WTC11 (cell line): ENCODE results near the gene PMFBP1. TPM values are rescaled to one million over a fixed set of nuclear protein-coding genes. Genes with fewer than 3 reads are reported as not detected.

Experiments
- ATAC-seq: fragments of 200-7000 bp; cut with Tn5 transposase; 2 replicates; pipeline ENCODE4 v1.10.0; 2021; ENCODE audit warnings: mild to moderate bottlenecking, moderate library complexity
- CTCF ChIA-PET: fragments of 300-600 bp; sonication (Branson Sonifier 250); formaldehyde crosslinking; loops from one replicate; lab custom pipeline; 2021; ENCODE audit warnings: antibody characterized with exemption; lab: Charles Lee
- POLR2A ChIA-PET: fragments of 350-600 bp; sonication (Branson Sonifier 250); formaldehyde crosslinking; loops from one replicate; lab custom pipeline; 2021; ENCODE audit warnings: antibody characterized with exemption; lab: Charles Lee
- DNase-seq: peaks from one replicate; pipeline ENCODE4 v3.0.0; 2021; ENCODE audit warnings: low spot score
- H3K27ac Mint-ChIP-seq: 2 replicates; pipeline ENCODE4 v1.8.0; 2021; ENCODE audit warnings: mixed read lengths
- H3K27me3 Mint-ChIP-seq: 2 replicates; pipeline ENCODE4 v1.8.0; 2021; ENCODE audit warnings: low read depth, mild to moderate bottlenecking, moderate library complexity, mixed read lengths
- H3K36me3 Mint-ChIP-seq: 2 replicates; pipeline ENCODE4 v1.8.0; 2021; ENCODE audit warnings: mixed read lengths
- H3K4me1 Mint-ChIP-seq: 2 replicates; pipeline ENCODE4 v1.8.0; 2022; ENCODE audit warnings: mixed read lengths
- H3K4me3 Mint-ChIP-seq: 2 replicates; pipeline ENCODE4 v1.8.0; 2021; ENCODE audit warnings: mild to moderate bottlenecking, moderate library complexity, mixed read lengths
- H3K9me3 Mint-ChIP-seq: 2 replicates; pipeline ENCODE4 v1.8.0; 2021; ENCODE audit warnings: mixed read lengths
- CREM ChIP-seq: sonication (generic); formaldehyde crosslinking; IDR thresholded peaks from 2 replicates; pipeline ENCODE4 v1.8.1; 2022; ENCODE audit warnings: mild to moderate bottlenecking, missing genetic modification reagents, moderate library complexity
- E2F4 ChIP-seq: sonication (generic); formaldehyde crosslinking; IDR thresholded peaks from 2 replicates; pipeline ENCODE4 v1.8.1; 2022; ENCODE audit warnings: low read depth, mild to moderate bottlenecking, moderate library complexity, missing genetic modification reagents, borderline replicate concordance
- ETV6 ChIP-seq: sonication (generic); formaldehyde crosslinking; IDR thresholded peaks from 2 replicates; pipeline ENCODE4 v1.8.1; 2022; ENCODE audit warnings: mild to moderate bottlenecking, missing genetic modification reagents
- JUN ChIP-seq: sonication (generic); formaldehyde crosslinking; IDR thresholded peaks from 2 replicates; pipeline ENCODE4 v1.8.0; 2023; ENCODE audit warnings: mild to moderate bottlenecking, missing genetic modification reagents
- MLX ChIP-seq: sonication (generic); formaldehyde crosslinking; IDR thresholded peaks from 2 replicates; pipeline ENCODE4 v1.8.1; 2023; ENCODE audit warnings: mild to moderate bottlenecking, missing genetic modification reagents, moderate library complexity
- PREB ChIP-seq: sonication (generic); formaldehyde crosslinking; IDR thresholded peaks from 2 replicates; pipeline ENCODE4 v1.8.1; 2022; ENCODE audit warnings: mild to moderate bottlenecking, missing genetic modification reagents, moderate library complexity, borderline replicate concordance
- TCF7 ChIP-seq: sonication (generic); formaldehyde crosslinking; IDR thresholded peaks from 2 replicates; pipeline ENCODE4 v1.8.0; 2022; ENCODE audit warnings: mild to moderate bottlenecking, low read depth, missing genetic modification reagents, moderate library complexity
- TEAD4 ChIP-seq: sonication (generic); formaldehyde crosslinking; IDR thresholded peaks from 2 replicates; pipeline ENCODE4 v1.8.0; 2022; ENCODE audit warnings: mild to moderate bottlenecking, missing genetic modification reagents
- TP53 ChIP-seq: sonication (generic); formaldehyde crosslinking; IDR thresholded peaks from 2 replicates; pipeline ENCODE4 v1.8.1; 2023; ENCODE audit warnings: mild to moderate bottlenecking, missing genetic modification reagents
- ZNF219 ChIP-seq: sonication (generic); formaldehyde crosslinking; IDR thresholded peaks from 2 replicates; pipeline ENCODE4 v1.8.0; 2023; ENCODE audit warnings: missing genetic modification reagents, mild to moderate bottlenecking, borderline replicate concordance
- ZNF281 ChIP-seq: sonication (generic); formaldehyde crosslinking; IDR thresholded peaks from 2 replicates; pipeline ENCODE4 v1.8.0; 2023; ENCODE audit warnings: mild to moderate bottlenecking, missing genetic modification reagents
- ZNF416 ChIP-seq: fragments of 250-450 bp; sonication (Bioruptor Pico); IDR thresholded peaks from 2 replicates; pipeline ENCODE4 v1.9.0; 2021; ENCODE audit warnings: mild to moderate bottlenecking, inconsistent platforms
- ZNF423 ChIP-seq: fragments of 250-450 bp; sonication (Bioruptor Pico); IDR thresholded peaks from 2 replicates; pipeline ENCODE4 v2.1.2; 2022; ENCODE audit warnings: mild to moderate bottlenecking, moderate library complexity
- ZNF425 ChIP-seq: fragments of 250-450 bp; sonication (Bioruptor Pico); conservative IDR thresholded peaks from 2 replicates; pipeline ENCODE4 v1.9.0; 2021; ENCODE audit warnings: mild to moderate bottlenecking
- total RNA-seq: library from RNA; stranded (reverse); gene quantifications from 3 replicates; pipeline ENCODE4 v1.2.3, GENCODE V29; 2021
- TF ChIP-seq, protein P1 (sequence below): sonication (generic); formaldehyde crosslinking; IDR thresholded peaks from 2 replicates; pipeline ENCODE4 v1.8.0; 2023; ENCODE audit warnings: missing genetic modification reagents
- TF ChIP-seq, protein P2 (sequence below): fragments of 250-450 bp; sonication (Bioruptor Pico); IDR thresholded peaks from 2 replicates; pipeline ENCODE4 v1.9.0; 2021; ENCODE audit warnings: mild to moderate bottlenecking
- TF ChIP-seq, protein P3 (sequence below): sonication (generic); formaldehyde crosslinking; IDR thresholded peaks from 2 replicates; pipeline ENCODE4 v1.8.1; 2023; ENCODE audit warnings: mild to moderate bottlenecking, moderate library complexity, missing genetic modification reagents

Gene PMFBP1
- total RNA-seq, 1 experiment from 2014 or later = 1.9 TPM

DNA sequence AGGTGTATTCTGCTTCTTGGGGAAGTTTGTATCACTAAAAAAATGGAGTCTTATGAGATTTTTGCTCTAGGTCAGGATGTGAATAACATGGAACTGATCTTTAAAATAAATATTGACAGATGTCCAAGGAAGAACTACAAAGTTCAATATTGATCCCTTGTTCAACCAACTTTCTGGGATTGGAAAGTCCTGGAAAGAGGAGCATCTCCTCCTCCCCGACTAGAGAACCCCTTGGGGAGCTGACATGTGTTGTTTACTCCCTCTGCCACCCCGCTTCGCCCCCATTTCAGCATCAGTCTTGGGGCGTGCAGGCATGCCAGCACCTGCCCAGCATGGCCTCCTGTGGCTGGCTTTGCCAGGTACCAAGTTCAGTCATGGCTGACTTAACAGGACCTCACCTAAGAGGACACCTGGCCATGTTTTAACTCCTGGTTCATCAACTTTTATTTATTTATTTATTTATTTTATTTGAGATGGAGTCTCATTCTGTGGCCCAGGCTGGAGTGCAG, 33.8 kb downstream of the PMFBP1 start (continued):
- TF ChIP-seq ZNF416 = no peak
- no peak for TF ChIP-seq TCF7 (CRISPR knock-in tag)
- TF ChIP-seq ZNF423 (CRISPR knock-in tag) = no peak
- no peak for TF ChIP-seq ZNF281 (CRISPR knock-in tag)
- no peak for TF ChIP-seq ZNF425 (CRISPR knock-in tag)
- TF ChIP-seq TEAD4 (CRISPR knock-in tag) = no peak
- TF ChIP-seq, protein P1, sequence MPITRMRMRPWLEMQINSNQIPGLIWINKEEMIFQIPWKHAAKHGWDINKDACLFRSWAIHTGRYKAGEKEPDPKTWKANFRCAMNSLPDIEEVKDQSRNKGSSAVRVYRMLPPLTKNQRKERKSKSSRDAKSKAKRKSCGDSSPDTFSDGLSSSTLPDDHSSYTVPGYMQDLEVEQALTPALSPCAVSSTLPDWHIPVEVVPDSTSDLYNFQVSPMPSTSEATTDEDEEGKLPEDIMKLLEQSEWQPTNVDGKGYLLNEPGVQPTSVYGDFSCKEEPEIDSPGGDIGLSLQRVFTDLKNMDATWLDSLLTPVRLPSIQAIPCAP (CRISPR knock-in tag) = no peak

- ATAC-seq = no peak
- H3K9me3 Mint-ChIP-seq = peaks cover 3% of the 10 kb centered on the region; the same call in 1 of the 2 replicates
- H3K27me3 Mint-ChIP-seq = no peaks in the 10 kb centered on the region
- no peak for DNase-seq
- no peaks in the 10 kb centered on the region for H3K36me3 Mint-ChIP-seq
- no peaks in the 10 kb centered on the region; the same call in 1 of the 2 replicates for H3K4me1 Mint-ChIP-seq
- CTCF ChIA-PET = interaction anchor here (1.1 to 1.9 kb wide), 2 partner anchors 12 to 15 kb away, joined by 3 to 5 read pairs; no protein-coding TSS in a partner anchor
- TF ChIP-seq MLX (CRISPR knock-in tag) (no peak), ZNF219 (CRISPR knock-in tag) (no peak), E2F4 (CRISPR knock-in tag) (no peak), ETV6 (CRISPR knock-in tag) (no peak)
- no peak overlapping the region for H3K4me3 Mint-ChIP-seq
- peak overlapping the region; percentile 1; the same call in 1 of the 2 replicates for H3K27ac Mint-ChIP-seq
- POLR2A ChIA-PET = no interaction called here
Observed at GRCh38 chr16:72137380-72138063, 34.4 kb downstream of the PMFBP1 start.

DNA sequence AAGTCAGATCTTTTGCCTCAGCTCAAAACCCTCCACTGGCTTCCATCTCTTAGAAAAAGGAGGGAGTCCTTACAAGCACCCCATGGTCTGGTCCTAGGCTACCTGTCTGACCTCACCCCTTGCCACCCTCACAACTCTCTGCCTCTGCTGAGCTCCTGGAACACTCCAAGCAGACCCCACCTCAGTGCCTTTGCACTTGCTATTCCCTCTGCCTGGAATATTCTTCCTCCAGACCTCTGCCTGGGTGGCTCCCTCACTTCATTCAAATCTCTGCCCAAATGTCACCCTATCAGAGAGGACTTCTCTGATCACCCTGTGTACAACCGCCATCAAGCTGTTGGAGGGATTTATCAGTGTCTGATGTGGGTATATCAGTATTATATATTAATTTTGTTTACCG, 37.4 kb downstream of the PMFBP1 start:
- DNase-seq (no peak), ATAC-seq (no peak)
- Mint-ChIP-seq H3K9me3 (peaks cover 2% of the 10 kb centered on the region; the same call in 1 of the 2 replicates), H3K27me3 (no peaks in the 10 kb centered on the region; the same call in 1 of the 2 replicates), H3K4me3 (no peak overlapping the region), H3K36me3 (no peaks in the 10 kb centered on the region), H3K27ac (no peak overlapping the region), H3K4me1 (peaks cover 9% of the 10 kb centered on the region)
- ChIA-PET POLR2A (no interaction called here), CTCF (no interaction called here)
- TF ChIP-seq, protein P1 (CRISPR knock-in tag) = no peak
- TF ChIP-seq CREM = no peak
- TF ChIP-seq, protein P2, sequence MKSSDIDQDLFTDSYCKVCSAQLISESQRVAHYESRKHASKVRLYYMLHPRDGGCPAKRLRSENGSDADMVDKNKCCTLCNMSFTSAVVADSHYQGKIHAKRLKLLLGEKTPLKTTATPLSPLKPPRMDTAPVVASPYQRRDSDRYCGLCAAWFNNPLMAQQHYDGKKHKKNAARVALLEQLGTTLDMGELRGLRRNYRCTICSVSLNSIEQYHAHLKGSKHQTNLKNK = no peak
- TF ChIP-seq TP53 = no peak
- no peak for TF ChIP-seq TCF7 (CRISPR knock-in tag)
- TF ChIP-seq, protein P3, sequence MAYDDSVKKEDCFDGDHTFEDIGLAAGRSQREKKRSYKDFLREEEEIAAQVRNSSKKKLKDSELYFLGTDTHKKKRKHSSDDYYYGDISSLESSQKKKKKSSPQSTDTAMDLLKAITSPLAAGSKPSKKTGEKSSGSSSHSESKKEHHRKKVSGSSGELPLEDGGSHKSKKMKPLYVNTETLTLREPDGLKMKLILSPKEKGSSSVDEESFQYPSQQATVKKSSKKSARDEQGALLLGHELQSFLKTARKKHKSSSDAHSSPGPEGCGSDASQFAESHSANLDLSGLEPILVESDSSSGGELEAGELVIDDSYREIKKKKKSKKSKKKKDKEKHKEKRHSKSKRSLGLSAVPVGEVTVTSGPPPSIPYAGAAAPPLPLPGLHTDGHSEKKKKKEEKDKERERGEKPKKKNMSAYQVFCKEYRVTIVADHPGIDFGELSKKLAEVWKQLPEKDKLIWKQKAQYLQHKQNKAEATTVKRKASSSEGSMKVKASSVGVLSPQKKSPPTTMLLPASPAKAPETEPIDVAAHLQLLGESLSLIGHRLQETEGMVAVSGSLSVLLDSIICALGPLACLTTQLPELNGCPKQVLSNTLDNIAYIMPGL (CRISPR knock-in tag) = no peak
- no peak for TF ChIP-seq ZNF416
- no peak for TF ChIP-seq JUN (CRISPR knock-in tag)
- TF ChIP-seq PREB (CRISPR knock-in tag) = no peak
